Inflammatory macrophage treated with lipopolysaccharide for 1 hour (primary cell): ENCODE measurements around the gene L1CAM.
A peak's percentile ranks its signal among the peaks of the same experiment; 100 is the strongest.

Source experiments
- DNase-seq, 2 donors: peaks; one replicate each; pipeline ENCODE4 v3.0.0-alpha.2; 2020 to 2022

L1CAM gene

GRCh38 chrX:153922932-153923857 is 37.2 kb upstream of the L1CAM start:
- no peak for DNase-seq

DNA sequence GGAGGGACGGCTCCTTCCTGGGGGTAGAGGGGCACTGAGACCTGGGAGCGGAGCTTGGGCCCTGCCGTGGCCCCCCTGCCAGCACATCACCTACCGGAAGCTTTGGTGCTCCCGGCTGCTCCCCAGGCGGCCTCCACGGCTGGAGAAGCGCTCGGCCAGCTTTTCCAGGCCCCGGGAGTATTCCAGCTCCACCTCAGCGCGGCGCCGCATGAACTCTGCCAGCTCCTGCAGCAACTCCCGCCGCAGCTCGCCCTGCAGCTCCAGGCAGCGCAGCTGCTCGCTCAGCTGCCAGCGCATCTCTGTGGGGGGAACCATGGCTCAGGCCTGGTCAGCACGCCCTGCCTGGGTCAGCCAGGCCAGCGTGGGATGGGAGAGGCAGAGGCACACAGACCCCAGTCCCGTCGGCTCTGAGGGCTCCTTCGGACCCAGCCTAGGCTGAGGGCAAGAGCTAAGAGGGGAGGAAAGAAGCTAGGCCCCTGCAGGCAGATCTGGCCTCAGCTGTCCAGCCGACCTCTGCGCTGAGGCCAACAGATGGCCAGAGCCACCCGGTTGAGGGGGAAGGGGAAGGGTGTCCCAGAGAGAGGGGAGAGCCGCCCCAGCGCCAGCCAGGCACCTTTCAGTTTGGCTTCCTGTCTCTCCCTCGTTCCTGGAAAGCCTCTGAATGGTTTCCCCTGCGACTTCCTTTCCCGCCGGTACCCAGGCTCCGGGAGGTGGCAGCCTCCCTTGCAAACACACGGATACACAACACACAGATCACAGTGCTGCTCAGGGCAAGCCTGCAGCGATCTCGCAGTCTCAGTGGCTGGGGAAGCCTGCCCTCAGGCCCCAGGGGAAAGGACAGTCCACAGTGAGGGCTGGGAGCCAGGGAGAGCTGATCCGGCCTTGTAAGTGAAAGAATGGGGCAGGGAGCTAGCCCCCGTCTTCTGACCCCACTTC is 35.8 kb upstream of the L1CAM start:
- DNase-seq = no peak

- DNase-seq = no peak
Measured at GRCh38 chrX:153921070-153921469, 35.1 kb upstream of the L1CAM start.

GRCh38 chrX:153920546-153920945 is 34.6 kb upstream of the L1CAM start:
- DNase-seq = no peak

GRCh38 chrX:153919281-153919680 is 33.3 kb upstream of the L1CAM start:
- no peak for DNase-seq

GRCh38 chrX:153917869-153918268 is 31.9 kb upstream of the L1CAM start:
- no peak for DNase-seq

DNA sequence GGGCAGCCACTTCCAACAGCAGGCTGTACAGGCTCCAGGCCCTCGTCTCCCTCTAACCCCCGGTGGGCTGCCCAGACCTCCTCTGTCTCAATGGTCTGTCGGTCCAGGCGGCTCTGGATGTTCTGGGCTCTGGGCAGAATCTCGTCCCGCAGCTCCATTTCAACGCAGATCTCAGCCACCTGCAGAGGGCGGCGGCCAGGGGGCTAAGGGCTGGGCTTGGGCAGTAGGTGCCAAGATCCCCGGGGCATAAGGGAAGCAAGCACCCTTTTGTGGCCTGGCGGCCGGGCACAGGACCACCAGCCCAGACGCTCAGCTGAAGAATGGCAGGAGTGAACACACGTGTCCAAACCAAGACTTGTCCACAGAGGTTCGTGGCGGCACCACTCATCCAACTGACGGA is 27.7 kb upstream of the L1CAM start:
- DNase-seq = no peak

- no peak for DNase-seq
Measured at GRCh38 chrX:153913211-153913610, 27.2 kb upstream of the L1CAM start.

DNA sequence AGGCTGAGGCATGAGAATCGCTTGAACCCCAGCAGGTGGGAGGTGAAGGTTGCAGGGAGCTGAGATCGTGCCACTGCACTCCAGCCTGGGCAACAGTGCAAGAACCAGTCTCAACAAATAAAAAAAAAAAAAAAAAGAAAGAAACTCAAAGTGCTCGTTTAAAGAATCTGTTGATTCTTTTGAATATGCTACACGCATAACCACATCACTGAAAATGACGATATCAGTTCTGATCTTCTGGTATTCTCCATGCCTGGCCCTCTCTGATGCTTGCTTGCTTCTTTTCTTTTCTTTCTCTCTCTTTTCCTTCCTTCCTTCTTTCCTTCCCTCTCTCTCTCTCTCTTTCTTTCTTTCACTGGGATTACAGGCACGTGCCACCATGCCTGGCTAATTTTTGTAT is 25.8 kb upstream of the L1CAM start:
- no peak for DNase-seq

DNA sequence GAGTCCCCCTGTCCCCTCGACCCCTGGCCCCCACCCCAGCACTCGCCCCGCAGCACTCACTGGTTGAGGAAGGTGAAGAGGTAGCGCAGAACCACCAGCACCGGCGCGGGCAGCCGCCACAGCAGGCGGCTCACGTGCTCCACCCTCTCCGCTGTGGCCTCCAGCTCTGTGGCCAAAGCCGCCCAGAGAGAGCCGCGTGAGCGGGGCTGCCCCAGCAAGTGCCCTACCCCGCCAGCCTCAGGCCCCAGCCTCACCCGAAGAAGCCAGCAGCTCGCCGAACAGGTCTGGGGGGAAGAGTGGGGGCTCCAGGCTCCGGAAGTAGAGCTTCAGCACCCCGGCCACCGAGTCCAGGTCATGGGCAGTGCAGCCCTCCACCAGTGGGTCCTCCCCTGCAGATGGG is 24.5 kb upstream of the L1CAM start:
- DNase-seq = no peak

- no peak for DNase-seq
Measured at GRCh38 chrX:153909980-153910360, 24.0 kb upstream of the L1CAM start.

DNA sequence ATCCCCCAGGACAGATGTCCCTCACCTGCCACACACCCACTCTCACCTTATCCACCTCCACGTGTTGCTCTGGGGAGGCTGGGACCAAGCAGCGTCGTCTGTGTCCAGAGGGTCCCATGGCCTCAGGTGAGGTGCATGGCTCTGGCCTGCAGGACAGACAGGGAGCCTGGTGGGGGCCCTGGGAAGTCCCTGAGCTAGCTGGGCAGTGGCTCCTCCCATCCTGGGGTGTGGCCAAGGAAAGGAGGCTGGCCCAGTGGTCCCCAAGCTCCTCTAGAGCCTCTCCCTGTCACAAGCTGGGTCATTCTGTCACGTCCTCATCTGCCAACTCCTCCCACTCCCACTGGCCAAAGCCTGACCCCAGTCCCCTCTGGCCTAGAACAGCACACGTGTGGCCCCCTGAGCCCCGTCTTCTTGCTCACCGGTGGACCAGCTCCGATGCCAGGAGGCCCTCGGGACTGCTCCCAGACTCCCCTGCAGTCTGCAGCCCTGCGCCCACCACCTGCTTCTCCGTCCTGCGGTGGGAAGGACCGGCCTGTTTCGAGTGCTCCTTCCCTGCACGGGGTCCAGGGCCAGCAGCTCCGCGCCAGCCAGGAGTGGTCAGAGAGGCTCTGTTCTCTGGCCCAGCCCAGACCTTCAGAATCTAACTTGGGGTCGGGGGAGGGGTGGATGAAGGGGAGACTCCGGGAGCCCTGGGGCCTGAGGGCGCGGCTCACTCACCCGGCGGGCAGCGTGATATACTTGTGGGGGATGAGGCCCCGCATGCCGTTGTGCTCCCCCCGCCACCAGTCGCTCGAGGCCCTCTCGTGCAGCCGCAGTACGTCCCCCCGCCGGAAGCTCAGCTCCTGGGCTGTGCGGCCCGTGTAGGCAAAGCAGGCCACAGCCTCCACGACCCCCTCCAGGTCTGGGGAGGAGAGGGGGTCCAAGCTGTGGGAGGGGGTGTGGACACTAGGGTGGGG is 23.3 kb upstream of the L1CAM start:
- DNase-seq = no peak

DNA sequence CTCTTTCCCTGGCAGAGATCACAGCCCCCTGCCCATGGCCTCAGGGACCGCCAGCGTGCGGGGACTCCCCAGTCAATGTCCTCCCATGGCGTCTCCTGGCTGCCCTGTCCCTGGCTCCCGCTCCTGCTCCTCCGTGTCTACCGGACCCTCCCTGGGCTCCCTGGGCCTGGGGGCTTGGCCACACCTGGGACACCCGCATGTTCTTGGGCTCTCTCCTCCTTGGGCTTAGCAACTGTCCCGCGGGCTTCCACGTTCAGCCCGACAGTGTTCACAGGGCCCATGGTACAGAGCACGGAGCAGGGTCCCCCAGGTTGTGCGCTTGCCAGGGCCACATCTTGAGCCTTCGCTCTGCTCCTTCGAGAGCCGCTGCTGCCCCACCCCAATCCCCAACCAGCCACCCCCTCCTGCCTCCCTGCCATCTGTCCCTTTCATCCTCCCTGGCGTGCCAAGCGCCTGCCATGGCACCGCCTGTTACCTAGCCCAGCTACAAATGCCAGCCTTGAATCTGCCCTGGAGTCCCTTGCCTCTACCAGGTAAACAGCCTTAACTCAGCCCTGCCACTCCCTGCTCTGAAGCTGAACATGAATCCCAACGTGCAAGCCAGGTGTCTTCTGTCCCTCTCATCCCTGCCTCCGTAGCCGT is 22.4 kb upstream of the L1CAM start:
- DNase-seq = no peak

DNA sequence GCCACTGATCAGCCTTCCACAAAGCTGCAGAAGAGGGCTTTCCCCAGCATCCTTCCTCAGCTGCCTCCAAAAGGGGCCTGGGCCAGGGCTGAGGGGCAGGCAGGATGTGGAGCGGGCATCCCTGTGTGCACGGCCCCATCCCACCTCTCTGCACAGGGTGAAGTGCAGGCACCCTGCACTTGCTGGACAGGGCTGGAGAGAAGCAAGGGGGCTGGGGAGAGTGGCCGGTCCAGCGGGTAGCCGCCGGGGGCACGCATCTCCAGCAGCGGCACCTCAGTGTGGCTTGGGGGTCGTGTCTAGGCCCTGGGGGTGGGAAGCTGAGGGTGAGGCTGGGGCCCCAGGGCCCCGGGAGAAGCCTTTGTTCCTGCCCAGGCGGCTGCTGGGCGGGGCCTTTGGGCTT is 21.5 kb upstream of the L1CAM start:
- DNase-seq = no peak

- no peak for DNase-seq
Measured at GRCh38 chrX:153906126-153906917, 20.3 kb upstream of the L1CAM start.

- no peak for DNase-seq
Measured at GRCh38 chrX:153905481-153906095, 19.6 kb upstream of the L1CAM start.

GRCh38 chrX:153903991-153904957 is 18.3 kb upstream of the L1CAM start, which contains the start of gene AVPR2:
Gene AVPR2 (plus strand): TSS chrX:153904673. CDS start chrX:153905146, 473 bp downstream.
- DNase-seq = no peak

DNA sequence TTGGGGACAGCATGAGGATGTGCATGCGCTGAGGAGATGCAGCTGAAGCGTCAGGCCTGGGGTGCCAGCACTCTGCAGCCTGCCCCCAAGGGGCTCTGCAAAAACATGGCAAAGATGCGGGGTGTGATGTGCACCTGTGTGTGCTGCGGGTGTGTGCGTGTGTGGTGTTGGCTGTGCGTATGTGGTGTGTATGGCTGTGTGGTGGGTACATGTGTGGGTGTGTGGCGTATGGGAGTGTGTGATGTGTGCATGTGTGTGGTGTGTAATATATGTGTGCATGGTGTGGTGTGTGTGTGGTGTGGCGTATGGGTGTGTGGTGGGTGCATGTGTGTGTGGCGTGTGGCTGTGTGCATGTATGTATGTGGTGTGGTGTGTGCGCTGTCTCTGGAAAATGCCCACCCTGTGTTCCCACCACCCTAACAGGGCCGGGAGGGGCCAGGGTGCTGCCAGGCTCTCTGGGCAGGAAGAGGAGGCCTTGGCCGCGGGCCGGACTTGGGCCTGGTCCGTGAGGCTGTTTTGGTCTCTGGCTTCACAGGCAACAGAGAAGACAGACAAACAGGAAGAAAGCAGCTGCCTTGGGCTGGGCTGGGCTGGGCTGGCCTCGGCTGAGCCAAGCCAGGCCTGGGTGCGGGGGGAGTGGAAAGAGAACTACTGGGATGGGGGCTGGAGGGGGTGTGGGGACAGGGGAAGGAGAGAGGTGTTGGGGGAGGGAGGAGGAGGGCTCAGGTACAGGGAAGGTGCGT is 17.4 kb upstream of the L1CAM start:
- DNase-seq = peak in 1 of 2 donors; percentile 18

DNA sequence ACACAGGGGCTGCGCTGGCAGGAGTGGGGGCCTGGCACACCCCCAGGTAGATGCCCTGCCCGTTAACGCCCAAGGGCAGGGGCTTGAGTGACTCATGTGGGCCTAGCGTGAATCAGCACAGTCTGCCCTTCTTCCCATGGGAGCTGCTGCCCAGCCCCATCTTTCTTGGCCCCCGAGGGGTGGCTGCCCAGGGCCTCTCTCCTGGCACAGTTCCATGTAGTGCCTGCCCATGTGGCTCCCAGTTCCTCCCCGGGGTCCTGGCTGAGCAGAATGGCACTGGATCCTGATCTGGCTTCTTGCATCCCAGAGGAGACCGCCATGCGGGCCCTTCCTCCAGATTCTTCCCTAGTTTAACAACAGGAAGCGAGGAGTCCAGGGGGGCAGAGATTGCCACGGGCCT is 16.4 kb upstream of the L1CAM start:
- no peak for DNase-seq
